Gastroesophageal sphincter (tissue), 3 donors: ENCODE measurements around the gene TCF4.

Source experiments
- POLR2A ChIP-seq, 2 donors: fragments of 450-650 bp; IDR thresholded peaks; one replicate each; pipeline ENCODE4 v1.6.1; 2017; ENCODE audit warnings: antibody characterized with exemption in 2 of 2, mild to moderate bottlenecking in 2 of 2, moderate library complexity in 1 of 2
- POLR2AphosphoS5 ChIP-seq: sonication (generic); formaldehyde crosslinking; IDR thresholded peaks from one replicate; pipeline ENCODE4 v1.6.1; 2017; ENCODE audit warnings: antibody characterized with exemption
- TF ChIP-seq, protein P1 (sequence below), 4 experiments: fragments of 200-600 bp in 2 of 4; fragments of 450-650 bp in 2 of 4; sonication (generic) in 1 of 4; IDR thresholded peaks; one replicate each; pipeline ENCODE4 v1.5.1; 2017 to 2019; ENCODE audit warnings: antibody characterized with exemption in 4 of 4, mild to moderate bottlenecking in 2 of 4, moderate library complexity in 2 of 4

- TF ChIP-seq, protein P1, sequence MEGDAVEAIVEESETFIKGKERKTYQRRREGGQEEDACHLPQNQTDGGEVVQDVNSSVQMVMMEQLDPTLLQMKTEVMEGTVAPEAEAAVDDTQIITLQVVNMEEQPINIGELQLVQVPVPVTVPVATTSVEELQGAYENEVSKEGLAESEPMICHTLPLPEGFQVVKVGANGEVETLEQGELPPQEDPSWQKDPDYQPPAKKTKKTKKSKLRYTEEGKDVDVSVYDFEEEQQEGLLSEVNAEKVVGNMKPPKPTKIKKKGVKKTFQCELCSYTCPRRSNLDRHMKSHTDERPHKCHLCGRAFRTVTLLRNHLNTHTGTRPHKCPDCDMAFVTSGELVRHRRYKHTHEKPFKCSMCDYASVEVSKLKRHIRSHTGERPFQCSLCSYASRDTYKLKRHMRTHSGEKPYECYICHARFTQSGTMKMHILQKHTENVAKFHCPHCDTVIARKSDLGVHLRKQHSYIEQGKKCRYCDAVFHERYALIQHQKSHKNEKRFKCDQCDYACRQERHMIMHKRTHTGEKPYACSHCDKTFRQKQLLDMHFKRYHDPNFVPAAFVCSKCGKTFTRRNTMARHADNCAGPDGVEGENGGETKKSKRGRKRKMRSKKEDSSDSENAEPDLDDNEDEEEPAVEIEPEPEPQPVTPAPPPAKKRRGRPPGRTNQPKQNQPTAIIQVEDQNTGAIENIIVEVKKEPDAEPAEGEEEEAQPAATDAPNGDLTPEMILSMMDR (IDR thresholded peaks at IDR 0.05) = no peak
- TF ChIP-seq POLR2A (IDR thresholded peaks at IDR 0.05) (no peak), POLR2AphosphoS5 (no peak)
These were observed 41.1 kb upstream of the TCF4 start for GRCh38 chr18:55629133-55629532.
